ENCODE results near the gene FBXL19. TPM values are rescaled to one million over a fixed set of nuclear protein-coding genes. Genes with fewer than 3 reads are reported as not detected.

The FBXL19 gene
- total and polyA plus RNA-seq, 9 of the 15 experiments (the other 6 are each of a cell fraction or from before 2014, with no cell fraction given): 0.13 to 48.0 (median 13.5) TPM; not detected in 1

DNA sequence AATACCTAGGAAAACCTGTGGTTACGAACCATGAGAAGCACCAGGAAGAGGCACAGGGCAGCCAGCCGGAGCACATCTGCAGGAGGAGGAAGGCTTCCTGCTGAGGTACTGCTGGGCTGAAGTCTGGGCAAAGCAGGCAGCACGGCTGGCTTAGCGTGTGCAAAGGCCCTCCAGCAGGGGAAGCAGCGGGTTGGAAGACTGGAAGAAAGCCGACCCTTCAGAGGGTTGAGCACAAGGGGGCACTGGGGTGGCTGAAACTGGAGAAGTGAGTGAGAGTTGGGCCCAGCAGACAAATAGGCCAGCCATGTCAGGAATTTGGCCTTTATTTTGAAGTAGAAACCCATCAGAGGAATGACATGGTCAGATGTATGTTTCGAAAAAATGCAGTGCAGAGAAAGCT lies 49.5 kb downstream of the FBXL19 start (continued):
- 0 out of 4 replicates have a peak, but pooled peaks of 1 of the 2 experiments have one; percentile 13 for TF ChIP-seq RAD21 (CRISPR knock-in tag; conservative IDR thresholded peaks at IDR 0.05 in 1 of 2, IDR thresholded peaks at IDR 0.05 in 1 of 2)
- TF ChIP-seq TEAD1 (CRISPR knock-in tag; IDR thresholded peaks at IDR 0.05): no peak
- TF ChIP-seq ZNF354B (CRISPR knock-in tag; IDR thresholded peaks at IDR 0.05): no peak

DNA sequence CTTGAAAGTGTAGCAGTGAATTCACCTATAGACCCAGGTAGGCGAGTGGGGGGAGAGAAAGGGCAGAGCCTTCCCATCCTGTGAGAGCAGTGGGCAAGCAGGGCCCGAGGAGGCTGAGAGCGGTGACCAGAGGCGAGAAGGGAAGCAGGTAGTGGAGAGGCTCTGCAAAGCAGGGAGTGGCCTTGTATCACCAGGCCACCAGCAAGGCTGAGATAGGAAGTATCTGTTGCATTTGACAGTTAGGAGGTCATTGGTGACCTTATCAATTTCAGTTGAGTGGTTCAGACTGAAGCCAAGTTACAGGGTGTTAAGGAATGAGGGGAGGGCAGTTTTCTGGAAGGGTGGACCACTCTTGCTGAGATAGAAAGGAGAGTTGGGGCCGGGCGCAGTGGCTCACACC lies 51.0 kb downstream of the FBXL19 start:
- BruUV-seq (replicated peaks): no TSS peak
- no peaks in the 10 kb centered on the region for H3K27me3 ChIP-seq (ENCODE audit: control insufficient read depth in 2 of 2, insufficient read depth in 2 of 2, low read length in 2 of 2)
- H3K9ac ChIP-seq (ENCODE audit: insufficient read depth in 1 of 2, low read depth in 2 of 2, low read length in 2 of 2): peak overlapping the region in 1 of 2 experiments; percentile 86; a peak in 2 of 4 replicates
- H3K4me3 ChIP-seq: no peak overlapping the region
- H3K9me3 ChIP-seq (replicated peaks; ENCODE audit: control insufficient read depth, insufficient read depth, low read depth, low read length): no peaks in the 10 kb centered on the region
- ChIA-PET POLR2A (no interaction called here), CTCF (ENCODE audit: low intra/inter-chr PET ratio) (no interaction called here)
- H3K9me1 ChIP-seq (ENCODE audit: control insufficient read depth, insufficient read depth, low read length): no peaks in the 10 kb centered on the region
- H3K79me2 ChIP-seq (ENCODE audit: control insufficient read depth, insufficient read depth, low read length): 0 out of 3 replicates have a peak, but pooled peaks cover 4% of the 10 kb centered on the region
- intact Hi-C loops (cut with micrococcal nuclease) (no loop called here), in situ Hi-C loops (cut with MboI) (loop anchor here (25.0 kb wide), 1 partner anchor 888 kb away; the partner anchor contains the start of gene ZNF267)
- H3K27ac ChIP-seq (ENCODE audit: extremely low read depth, low read depth, low read length): no peak overlapping the region
- FAIRE-seq (peak; percentile 26), ATAC-seq (peak; percentile 53), DNase-seq (ENCODE audit: extremely low read depth in 1 of 4, low spot score in 3 of 4) (peak in 1 of 4 experiments; percentile 49)
- WGBS (ENCODE audit: insufficient coverage, low coverage, missing lambda C conversion rate): 43% methylated on average over 6 of the region's 6 CpGs
- H3K36me3 ChIP-seq (ENCODE audit: control insufficient read depth, insufficient read depth, low read length): peaks cover 93% of the 10 kb centered on the region
- TF ChIP-seq TGIF2 (CRISPR knock-in tag; IDR thresholded peaks at IDR 0.05) (no peak), EZH2 (IDR thresholded peaks at IDR 0.05; ENCODE audit: borderline replicate concordance, low read depth, low read length) (no peak), NCOR1 (IDR thresholded peaks at IDR 0.05) (peak; percentile 15; the same call in 1 of the 2 replicates), CBFA2T3 (IDR thresholded peaks at IDR 0.05) (peak; percentile 68), TCF3 (CRISPR knock-in tag; IDR thresholded peaks at IDR 0.05) (peak; percentile 64), ARID1B (IDR thresholded peaks at IDR 0.05) (peak; percentile 44), EP300 (IDR thresholded peaks at IDR 0.05; ENCODE audit: low read length) (peak; percentile 47; the same call in 1 of the 2 replicates)
- peaks cover 8 to 23% of the 10 kb centered on the region in 2 experiments; a peak in 4 of 5 replicates for H3K4me1 ChIP-seq (replicated peaks in 1 of 2; ENCODE audit: control insufficient read depth in 2 of 2, insufficient read depth in 2 of 2, low read length in 2 of 2)
- no peak overlapping the region for H3K4me2 ChIP-seq (ENCODE audit: insufficient read depth, low read length)
- peaks cover 5% of the 10 kb centered on the region; the same call in 1 of the 2 replicates for H4K20me1 ChIP-seq (replicated peaks; ENCODE audit: control insufficient read depth, insufficient read depth, low read length)
- H2AFZ ChIP-seq (ENCODE audit: low read depth, low read length): no peak overlapping the region

Measured in K562 (cell line).